NCI-H524 (cell line): ENCODE data around the gene UNCX.

ENCODE experiments used
- DNase-seq, 2 experiments: peaks; one replicate each; lab custom pipeline; 2025; lab: John Stamatoyannopoulos, UW

Gene UNCX

DNA sequence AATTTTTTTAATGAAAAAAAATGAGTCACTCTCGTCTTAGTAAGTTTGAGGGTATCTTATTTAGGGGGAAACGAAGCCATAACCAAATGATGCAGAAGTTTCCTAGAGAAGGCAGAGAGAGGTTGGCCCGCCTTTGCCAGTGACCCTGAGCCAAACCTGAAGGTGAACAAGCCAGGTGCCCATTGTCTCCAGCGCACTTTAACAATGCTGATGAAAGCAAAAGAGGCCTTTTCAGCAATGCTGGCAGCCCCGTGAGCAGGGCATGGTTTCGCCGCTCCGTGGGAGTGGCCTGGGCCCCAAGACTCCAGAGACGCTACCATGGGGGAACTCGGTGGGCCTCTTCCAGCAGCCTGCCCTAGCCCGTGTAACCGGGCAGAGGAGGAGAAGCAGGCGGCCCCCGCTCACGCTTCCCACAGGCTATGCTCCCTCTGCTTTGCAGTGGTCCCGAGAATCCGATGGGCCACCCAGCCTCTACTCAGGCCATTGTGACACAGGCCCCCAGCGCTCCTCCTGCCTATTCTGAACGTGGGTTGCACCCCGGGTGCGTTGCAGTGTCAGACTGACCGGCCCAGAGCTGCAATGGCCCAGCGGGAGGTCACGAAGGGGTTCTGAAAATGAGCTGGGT lies 14.0 kb upstream of the UNCX start:
- DNase-seq = no peak

DNA sequence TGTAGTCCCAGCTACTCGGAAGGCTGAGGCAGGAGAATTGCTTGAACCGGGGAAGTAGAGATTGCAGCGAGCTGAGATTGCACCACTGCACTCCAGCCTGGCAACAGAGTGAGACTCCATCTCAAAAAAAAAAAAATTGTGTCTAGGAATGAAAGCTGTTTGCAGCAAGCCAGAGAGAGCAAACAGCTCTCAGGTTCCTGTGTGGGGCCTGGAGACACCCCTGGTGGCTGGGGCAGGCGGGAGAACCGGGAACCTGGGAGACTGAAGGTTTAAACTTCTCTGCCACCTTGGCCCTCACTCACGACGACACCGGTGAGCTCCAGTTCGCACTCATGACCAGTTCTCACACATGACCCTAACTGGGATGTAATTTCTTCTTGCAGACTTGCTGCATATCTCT lies 13.2 kb upstream of the UNCX start:
- DNase-seq = no peak

DNA sequence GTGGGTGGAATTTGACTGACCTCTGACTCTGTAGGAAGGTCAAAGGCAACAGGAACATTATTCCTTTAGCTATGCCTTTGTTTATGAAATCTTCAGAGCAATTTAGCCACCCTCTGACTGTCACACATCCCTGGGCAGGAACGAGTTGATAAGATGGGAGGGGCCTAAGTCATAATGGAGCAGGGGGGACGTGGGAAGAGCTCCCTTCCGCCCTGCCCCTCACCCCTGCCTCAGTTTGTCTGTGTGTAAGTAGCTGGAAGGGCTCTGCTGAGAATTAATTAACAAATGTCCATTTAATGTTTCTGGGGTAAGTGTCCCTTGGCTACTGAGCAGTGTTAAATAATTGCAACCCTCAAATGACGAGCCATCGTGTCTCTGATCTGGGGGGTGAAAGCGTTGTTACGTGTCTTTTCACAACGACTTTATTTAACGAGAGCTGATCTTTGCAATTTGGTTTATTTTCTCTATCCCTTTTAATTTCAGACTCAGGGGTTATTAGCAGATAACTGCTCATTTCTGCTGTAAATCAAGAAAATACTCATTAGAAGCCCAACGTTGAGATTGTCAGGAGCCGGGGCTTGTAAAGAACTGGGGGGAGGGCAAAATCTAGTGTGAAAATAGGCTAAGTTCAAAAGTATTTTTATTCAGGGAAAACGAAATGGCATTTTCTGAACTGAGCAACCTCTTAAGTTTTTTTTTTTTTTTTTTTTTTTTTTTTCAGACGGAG lies 12.5 kb upstream of the UNCX start:
- DNase-seq = no peak

DNA sequence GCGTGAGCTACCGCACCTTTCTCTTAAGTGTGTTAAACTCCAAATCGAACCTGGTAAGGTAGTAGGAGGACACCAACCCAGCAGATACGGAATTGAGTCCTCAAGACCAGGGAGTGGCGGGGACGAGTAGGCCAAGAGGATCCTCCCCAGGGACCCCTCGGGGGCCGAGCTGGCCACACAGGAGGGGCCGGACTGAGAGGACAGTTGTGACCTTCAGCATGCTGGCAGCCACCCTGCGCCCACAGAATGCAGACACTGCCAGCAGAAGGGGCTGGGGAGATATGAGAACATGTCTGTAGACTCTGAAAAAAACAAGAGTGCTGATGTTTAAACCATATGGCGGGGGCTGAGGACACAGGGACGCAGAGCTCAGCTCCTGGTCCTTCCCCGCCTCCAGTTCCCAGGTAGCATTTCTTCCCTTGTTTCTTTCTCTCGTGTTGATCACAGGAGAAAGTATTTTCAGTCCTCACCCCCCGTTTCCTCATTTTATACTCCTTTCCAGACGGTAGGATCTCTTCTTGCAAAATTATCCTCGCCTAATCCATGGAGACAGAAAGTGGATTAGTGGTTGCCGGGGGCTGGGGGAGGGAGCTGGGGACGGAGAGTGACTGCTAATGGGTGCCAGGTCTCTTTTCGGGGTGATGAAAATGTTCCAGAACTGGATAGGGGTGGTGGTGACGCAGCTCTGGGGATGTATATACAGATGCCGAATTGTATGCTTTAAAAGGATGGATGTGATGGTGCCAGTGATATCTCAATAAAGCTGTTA lies 11.5 kb upstream of the UNCX start:
- peak; percentile 50 to 73 for DNase-seq

DNA sequence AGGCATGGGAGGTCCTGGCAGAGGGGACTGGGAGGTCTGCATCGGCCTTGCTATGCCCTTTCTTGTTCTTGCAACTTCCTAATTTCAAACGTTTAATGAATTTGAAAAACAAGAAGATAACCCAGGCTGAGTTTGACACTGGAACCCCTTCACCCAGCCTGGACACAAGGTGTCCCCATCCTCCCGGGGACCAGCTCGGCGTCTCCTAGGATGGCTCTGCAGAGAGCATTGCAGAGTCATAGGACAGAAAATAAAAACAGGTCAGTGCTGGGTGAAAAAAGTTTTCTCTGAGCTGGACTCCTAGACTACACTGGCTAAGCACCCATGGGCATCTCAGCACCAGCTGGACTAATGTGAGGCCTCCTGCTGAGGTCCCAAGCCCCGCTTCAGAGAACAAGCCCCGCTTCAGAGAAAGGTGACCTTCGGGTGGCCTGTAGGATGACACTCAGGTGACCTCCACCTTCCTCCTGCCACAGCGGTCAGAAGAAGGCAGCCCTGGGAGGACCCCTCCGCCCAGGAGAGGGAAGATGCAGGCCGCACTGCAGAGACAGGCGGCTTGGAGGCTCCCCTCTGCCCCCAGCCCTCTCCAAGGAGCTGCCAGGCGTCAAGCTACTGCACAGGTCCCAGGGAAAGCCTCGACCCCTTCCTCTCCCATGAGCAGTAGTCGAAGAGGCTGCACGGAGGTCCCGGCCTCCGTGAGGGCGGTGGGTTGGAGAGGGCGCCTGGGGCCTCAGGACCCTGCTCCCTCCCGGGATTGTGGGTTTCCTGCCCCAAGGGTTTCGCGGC lies 9.3 kb upstream of the UNCX start:
- DNase-seq = no peak

DNA sequence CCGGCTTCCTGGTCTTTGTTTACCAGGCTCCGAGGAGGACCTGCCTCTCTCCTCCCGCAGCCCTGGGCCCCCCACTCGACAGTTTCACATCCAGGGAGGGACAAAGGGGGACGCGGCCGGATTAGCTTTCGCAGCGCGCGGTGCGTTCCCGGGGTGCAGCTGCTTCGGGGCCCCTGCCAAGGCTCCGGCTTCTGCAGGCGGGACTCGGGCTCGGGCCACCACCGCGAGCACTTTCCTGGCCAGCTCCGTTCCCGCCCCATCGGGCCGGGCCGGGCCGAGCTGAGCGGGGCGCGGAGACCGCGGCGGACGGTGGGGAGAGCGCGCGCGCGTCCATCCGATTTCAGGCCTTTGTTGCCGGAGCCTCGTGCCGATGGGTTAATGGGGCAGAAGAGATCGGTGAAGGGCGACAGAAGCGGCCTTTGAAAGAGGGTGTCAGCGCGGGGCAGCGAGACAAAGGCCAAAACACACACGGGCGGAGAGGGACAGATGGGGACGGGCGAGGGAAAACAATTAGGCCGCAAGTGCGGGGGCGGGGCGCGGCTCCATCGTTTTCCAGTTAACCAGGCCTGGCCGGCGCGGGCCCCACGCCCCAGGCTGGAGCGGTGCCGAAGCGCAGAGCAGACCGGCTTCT lies 8.5 kb upstream of the UNCX start:
- peak; percentile 34 to 52 for DNase-seq

DNA sequence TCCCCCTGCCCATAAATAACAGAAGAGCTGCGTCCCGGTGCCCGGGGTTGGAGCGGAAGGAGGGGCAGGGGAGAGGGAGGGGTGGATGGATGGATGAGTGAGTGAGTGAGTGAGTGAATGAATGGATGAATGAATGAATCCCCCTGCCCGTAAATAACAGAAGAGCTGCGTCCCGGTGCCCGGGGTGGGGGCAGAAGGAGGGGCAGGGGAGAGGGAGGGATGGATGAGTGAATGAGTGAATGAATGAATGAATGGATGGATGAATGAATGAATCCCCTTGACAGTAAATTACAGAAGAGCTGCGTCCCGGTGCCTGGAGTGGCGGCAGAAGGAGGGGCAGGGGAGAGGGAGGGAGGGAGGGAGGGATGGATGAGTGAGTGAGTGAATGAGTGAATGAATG lies 7.6 kb upstream of the UNCX start:
- no peak for DNase-seq

DNA sequence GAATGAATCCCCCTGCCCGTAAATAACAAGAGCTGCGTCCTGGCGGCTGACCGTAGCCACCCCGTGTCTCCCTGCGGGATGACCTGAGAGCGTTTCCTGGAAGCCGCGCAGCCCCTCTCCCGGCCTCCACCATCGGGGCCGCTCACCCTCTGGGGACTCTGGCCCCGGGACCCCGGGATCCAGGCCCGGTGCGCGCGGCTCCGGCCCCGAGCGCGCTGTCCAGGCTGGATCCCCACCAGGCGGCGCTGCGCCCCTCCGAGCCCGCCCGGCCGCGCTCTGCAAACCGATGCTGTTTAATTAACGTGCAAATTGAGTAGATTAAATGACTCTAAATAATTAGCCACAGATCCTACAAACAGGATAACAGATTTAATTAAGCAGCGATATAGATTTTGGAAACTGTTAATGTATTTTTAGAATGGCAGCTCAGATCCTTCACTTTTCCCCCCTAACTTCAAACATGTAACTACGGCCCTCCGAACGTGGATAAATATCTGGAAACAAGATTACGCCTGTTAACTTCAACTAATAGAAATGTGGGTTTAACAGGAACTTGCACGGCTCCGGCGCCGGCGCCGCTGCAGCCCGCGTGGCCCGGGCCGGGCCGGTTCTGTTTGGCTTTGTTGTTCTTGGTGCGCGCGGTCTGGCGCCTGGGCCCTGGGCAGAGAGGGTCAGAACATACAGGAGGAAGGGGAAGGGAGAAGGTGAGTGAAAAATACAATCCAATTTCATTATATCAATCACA lies 7.1 kb upstream of the UNCX start:
- DNase-seq = peak in 1 of 2 experiments; percentile 45

DNA sequence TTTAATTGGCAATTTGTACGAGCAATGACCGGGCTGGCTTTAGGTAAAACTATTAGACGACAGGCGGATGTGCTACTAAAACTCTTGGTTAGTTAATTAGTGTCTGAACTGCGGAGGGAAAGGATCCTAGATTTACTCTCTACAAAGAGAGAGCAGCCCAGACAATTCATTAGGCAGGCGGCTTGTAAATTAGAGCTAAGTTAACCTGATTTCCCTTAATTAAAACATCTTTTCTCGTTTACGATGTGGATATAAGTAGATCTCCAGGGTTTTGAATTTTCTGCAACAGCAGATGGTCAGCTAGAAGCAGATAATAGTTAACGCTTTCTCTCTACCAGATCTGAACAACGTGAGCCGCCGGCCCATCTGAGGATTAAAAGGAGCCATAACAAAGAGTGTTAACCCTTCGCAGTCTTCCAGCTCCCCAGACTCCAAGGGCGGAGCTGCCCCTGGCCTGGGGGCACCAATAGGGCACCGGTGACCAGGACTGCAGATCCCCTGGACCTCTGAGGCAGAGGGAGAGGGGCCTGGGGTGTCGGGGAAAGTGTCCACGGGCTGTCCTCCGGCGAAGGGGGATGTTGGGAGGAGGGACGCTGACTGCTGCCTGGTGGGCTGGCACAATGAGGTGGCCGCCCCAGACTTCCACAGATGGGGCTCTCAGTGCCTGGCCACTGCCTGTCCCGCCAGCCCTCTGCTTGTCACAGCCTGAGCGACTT lies 6.3 kb upstream of the UNCX start:
- DNase-seq = peak; percentile 74 to 91

DNA sequence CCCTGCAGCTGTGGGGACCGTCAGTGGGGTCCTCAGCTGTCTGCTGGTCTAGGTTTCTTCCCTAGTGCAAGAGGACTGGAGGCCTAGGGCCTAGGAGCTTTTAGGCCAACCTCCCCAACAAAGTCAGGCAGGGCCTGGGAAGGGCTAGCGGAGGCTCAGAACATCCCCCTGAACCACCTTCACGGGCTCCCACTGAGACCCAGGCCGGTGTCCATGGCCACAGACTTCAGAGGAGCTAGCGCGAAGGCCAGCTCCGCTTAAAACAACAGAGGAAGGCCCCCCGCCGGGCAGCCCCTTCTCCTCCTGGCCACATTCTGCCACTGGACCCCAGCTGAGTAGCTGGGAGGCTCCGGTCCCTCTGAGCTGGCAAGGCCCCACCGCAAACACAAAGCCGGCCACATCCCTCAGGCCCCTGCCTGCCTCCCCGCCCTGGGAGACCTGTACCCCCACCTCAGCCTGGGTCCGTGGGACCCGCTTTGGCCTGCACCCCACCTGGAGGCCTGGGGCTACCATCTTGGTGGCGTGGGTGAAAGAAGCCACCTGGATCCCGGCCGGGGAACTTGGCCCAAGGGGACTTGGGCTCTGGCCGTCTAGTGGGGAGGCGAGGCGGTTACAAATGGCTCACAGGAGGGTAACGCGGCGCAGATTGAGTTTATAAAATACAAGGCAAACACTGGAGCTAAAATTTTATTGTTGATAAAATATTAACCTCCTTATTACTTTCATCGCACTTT lies 5.4 kb upstream of the UNCX start:
- no peak for DNase-seq

DNA sequence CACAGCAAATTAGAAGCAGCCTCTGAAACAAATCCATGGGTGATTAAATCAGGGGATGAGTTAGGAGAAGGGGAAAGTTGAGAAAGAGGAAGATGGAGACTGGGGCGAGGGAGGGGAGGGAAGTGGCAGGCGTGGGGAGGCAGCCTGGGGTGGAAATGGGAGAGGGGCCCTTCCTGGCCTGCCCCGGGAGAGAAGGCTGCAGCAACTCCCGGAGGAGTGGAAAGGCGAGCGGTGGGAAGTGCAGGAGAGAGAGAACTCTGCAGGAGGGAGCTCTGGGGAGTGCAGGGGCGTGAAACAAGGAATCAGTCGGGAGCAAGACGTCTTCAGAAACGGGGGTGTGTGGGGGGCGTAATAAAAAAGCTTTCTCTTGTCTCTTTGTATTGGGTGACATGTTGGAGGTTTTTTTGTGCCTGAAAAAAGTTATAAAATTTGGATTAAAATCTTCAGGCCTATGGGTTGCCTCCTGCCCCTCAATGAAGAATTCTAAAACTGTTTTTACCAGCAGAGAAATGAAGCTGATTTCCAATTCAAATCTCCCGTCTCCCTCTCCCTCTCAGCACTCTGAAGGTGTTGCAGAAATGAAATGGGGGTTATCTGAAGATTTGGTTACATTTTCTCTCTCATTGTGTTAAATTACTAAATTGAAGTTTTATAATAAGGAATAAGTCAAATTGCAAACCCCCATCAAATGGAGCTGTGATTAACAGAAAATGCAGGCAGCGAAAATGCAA lies 4.7 kb upstream of the UNCX start:
- no peak for DNase-seq

DNA sequence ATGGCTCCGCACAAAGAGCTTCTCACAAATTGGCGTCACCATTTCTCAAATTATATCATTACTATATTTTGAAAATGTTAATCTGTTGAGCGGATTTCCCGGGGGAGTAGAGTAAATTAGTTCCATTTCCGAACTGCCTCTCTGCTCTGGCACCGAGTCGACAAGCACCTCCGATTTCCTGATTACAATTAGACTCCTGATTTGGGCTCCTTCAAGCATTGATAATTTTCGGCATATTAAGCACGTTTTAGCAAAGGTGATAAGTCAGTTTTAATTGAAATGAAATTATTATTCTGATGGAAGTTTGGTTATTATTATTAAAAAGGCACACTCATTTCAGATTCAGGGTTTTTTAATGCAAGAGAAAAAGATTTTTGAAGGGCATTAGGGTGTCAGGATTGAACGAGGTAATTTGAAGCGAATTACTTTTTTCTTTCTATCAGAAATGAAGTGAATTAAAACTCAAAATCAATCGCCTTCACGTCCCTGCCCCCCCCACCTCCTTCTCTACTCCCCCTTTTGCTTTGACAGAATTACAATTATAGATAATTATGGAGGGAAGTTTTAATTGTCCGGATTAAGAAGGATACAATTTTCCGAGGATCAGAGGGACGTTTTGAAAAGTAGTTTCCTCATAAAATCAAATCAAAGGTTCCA lies 4.0 kb upstream of the UNCX start:
- DNase-seq = no peak

DNA sequence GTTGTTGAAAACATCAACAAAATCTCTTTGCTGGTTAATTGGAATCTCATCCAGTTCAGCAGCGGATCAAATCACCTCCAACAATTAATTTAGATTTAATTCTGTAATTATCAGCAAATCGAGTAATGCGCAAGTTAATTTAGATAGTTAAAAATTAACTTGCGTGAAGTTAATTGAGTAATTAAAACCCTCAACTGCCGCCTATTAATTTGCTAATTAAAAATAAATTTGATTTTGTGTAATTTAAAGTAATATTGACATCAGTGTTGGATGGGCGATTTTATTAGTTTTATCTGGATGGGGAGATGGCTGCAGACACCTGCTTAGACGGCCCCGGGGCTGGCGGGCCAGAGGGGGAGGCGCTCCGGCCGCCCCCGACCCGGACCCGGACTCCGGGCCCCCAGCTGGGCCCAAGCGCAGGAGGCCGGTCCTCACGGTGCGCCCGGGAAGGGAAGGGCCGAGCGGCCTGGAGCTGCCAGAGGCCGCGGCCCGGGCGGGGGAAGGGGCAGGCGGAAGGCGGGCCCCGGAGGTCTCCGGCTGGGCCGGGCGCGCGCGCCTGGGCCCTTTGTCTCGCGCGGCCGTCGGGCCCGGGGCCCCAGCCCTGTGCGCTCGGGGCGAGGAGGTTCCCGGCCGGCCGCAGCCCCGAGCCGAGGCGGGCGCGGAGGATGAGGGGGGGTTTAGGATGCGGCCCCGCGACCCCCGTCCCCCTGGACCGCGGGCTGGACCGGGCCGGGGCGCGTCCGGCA lies 3.3 kb upstream of the UNCX start:
- no peak for DNase-seq

DNA sequence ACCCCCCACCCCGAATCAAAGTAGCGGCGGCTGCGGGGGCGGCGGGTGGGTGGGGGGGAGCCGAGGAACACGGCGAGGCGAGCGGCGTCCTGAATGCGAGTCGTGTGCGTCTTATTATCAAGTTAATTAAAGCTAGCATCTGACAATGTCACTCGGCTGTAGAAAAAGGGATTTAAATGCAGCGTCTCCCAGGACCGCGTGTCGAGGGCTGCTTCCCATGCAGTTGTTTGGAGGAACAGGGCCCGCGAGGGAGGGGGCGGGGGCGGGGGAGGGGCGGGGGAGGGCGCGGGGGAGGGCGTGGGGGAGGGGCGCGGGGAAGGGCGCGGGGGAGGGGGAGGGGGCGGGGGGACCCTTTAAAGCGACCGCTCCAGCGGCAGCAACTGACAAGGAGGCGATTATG lies 2.7 kb upstream of the UNCX start:
- peak in 1 of 2 experiments; percentile 51 for DNase-seq

DNA sequence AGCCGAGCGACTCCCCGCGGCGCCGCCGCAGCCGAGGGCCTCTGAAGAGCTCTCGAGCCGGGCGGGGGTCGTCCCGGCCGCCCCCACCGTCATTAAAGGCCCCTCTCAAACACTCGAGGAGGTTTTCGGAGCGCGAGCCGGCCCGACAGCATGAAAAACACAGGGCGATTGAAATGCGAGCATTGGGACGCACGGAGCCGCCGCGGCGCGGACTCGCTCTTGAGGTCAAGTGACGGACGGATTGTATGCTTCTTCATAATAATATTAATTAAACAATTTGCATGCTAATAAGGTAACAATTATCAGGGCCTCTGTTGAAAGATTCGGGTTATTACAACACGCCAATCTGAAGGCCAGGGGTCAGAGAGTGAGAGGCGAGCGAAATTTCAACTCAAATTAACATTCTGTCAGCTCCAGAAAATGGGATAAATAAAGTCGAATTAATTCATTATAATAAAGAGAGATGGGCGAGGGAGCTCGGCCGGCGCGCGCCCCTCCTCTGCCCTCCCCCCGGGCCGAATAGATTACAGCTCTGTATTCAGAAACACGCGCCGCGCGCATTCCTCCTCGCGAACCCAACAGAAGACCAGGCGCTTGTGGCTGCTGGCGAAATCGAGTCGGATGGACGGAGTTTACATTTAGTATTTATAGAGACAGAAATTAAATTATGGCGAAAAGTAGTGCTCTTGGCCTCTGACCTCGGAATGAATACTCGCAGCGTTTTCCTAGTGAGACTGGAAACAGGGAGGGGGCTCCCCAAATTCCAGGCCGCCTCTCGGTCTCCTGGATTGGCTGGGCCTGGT lies 2.1 kb upstream of the UNCX start:
- peak in 1 of 2 experiments; percentile 38 for DNase-seq

DNA sequence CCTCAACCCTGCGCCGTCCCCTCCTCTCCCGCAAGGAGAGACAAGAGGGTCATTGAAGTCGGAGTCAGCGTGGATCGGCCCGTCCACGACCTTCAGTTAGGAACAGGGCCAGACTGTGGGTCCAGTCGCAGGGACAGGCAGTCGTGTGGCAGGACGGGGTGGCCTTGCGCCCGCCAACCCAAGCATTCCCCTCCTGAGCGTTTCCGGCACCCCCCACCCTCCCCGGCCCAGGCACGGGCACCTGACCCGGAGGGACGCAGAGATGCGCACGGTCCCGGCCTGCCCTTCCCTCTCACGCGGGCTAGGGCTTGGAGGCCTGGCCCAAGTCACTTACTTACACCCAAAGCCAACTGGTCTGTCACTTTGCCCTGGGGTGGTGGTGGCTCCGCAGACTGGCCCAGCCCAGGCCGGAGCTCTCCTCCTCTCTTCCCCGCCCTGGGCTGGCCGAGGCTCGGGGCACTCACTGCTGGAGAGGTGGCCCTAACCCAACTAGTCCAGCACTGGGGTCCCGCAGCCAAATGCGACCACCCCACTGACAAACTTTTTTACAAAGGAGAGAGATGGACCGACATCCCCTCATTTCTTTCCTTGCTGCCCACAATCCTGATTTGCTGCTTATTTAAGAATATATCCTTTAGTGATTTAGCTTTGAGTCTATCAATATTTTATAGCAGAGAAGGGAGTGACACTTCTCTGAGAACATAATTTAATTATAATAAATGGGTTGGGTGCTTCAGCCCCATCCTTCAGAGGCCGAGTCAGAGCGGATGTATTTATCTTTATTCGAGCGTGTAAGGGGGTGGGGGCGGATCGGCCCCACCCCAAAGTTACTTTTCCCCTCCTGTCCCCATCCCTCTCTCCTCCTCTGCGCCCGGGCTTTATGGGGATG lies 1.2 kb upstream of the UNCX start:
- DNase-seq = no peak
